ENCODE measurements around the gene CLHC1. TPM values are rescaled to one million over a fixed set of nuclear protein-coding genes. Genes with fewer than 3 reads are reported as not detected.
"Not testable (repeated sequence)": the region's sequence is repeated elsewhere in the genome, so short reads cannot be mapped to it uniquely, and the experiment has no call there.

Gene CLHC1
- total RNA-seq, 1 donor from 2014 or later = 19.8 TPM

- Mint-ChIP-seq H3K9me3 (ENCODE audit: unreplicated experiment) (peaks cover 3% of the 10 kb centered on the region), H3K4me3 (ENCODE audit: unreplicated experiment) (peak overlapping the region; percentile 94), H3K27me3 (ENCODE audit: unreplicated experiment) (peaks cover 5% of the 10 kb centered on the region), H3K4me1 (ENCODE audit: low read depth, unreplicated experiment) (peaks cover 2% of the 10 kb centered on the region), H3K36me3 (ENCODE audit: unreplicated experiment) (no peaks in the 10 kb centered on the region), H3K27ac (ENCODE audit: unreplicated experiment) (peak overlapping the region; percentile 81)
- no peak for TF ChIP-seq CTCF (IDR thresholded peaks at IDR 0.05; ENCODE audit: partially characterized antibody, unreplicated experiment)
- DNase-seq = no peak
These were observed 37.5 kb upstream of the CLHC1 start for GRCh38 chr2:55269645-55269990.

- no peak for TF ChIP-seq CTCF (IDR thresholded peaks at IDR 0.05; ENCODE audit: partially characterized antibody, unreplicated experiment)
- H3K36me3 Mint-ChIP-seq (ENCODE audit: unreplicated experiment) = no peaks in the 10 kb centered on the region
- peak; percentile 97 for DNase-seq
- H3K9me3 Mint-ChIP-seq (ENCODE audit: unreplicated experiment) = peaks cover 3% of the 10 kb centered on the region
- H3K4me3 Mint-ChIP-seq (ENCODE audit: unreplicated experiment) = peak within 1 kb of the TSS; percentile 94
- peak within 1 kb of the TSS; percentile 81 for H3K27ac Mint-ChIP-seq (ENCODE audit: unreplicated experiment)
- peaks cover 2% of the 10 kb centered on the region for H3K4me1 Mint-ChIP-seq (ENCODE audit: low read depth, unreplicated experiment)
- H3K27me3 Mint-ChIP-seq (ENCODE audit: unreplicated experiment) = peaks cover 5% of the 10 kb centered on the region
These were observed 37.0 kb upstream of the CLHC1 start, which contains the start of gene MTIF2 for GRCh38 chr2:55268907-55269644. TSS of gene MTIF2 (minus strand) at chr2:55269231. CDS start at chr2:55263858, 5,373 bp downstream.

GRCh38 chr2:55268288-55268906, 36.3 kb upstream of the CLHC1 start:
- Mint-ChIP-seq H3K9me3 (ENCODE audit: unreplicated experiment) (peaks cover 3% of the 10 kb centered on the region), H3K36me3 (ENCODE audit: unreplicated experiment) (no peaks in the 10 kb centered on the region), H3K4me1 (ENCODE audit: low read depth, unreplicated experiment) (peaks cover 2% of the 10 kb centered on the region), H3K4me3 (ENCODE audit: unreplicated experiment) (peak overlapping the region; percentile 94), H3K27ac (ENCODE audit: unreplicated experiment) (peak overlapping the region; percentile 81), H3K27me3 (ENCODE audit: unreplicated experiment) (peaks cover 5% of the 10 kb centered on the region)
- no peak for DNase-seq
- no peak for TF ChIP-seq CTCF (IDR thresholded peaks at IDR 0.05; ENCODE audit: partially characterized antibody, unreplicated experiment)

GRCh38 chr2:55259586-55259985, 27.5 kb upstream of the CLHC1 start:
- not testable (repeated sequence) for H3K27ac Mint-ChIP-seq (ENCODE audit: unreplicated experiment); H3K4me1 Mint-ChIP-seq (ENCODE audit: low read depth, unreplicated experiment); H3K36me3 Mint-ChIP-seq (ENCODE audit: unreplicated experiment)

GRCh38 chr2:55252832-55253231, 20.7 kb upstream of the CLHC1 start:
- Mint-ChIP-seq H3K4me3 (ENCODE audit: unreplicated experiment) (no peak overlapping the region), H3K36me3 (ENCODE audit: unreplicated experiment) (no peaks in the 10 kb centered on the region), H3K27me3 (ENCODE audit: unreplicated experiment) (no peaks in the 10 kb centered on the region), H3K27ac (ENCODE audit: unreplicated experiment) (no peak overlapping the region), H3K4me1 (ENCODE audit: low read depth, unreplicated experiment) (no peaks in the 10 kb centered on the region), H3K9me3 (ENCODE audit: unreplicated experiment) (no peaks in the 10 kb centered on the region)
- DNase-seq = no peak
- TF ChIP-seq CTCF (IDR thresholded peaks at IDR 0.05; ENCODE audit: partially characterized antibody, unreplicated experiment) = no peak

More at GRCh38 chr2:55259586-55259985, 27.5 kb upstream of the CLHC1 start:
- not testable (repeated sequence) for DNase-seq; H3K9me3 Mint-ChIP-seq (ENCODE audit: unreplicated experiment); H3K4me3 Mint-ChIP-seq (ENCODE audit: unreplicated experiment); H3K27me3 Mint-ChIP-seq (ENCODE audit: unreplicated experiment)
